Nephron progenitor cell (in vitro differentiated cells): ENCODE data around the gene TRPV2.
"Not testable (repeated sequence)": the region's sequence is repeated elsewhere in the genome, so short reads cannot be mapped to it uniquely, and the experiment has no call there.

ENCODE experiments used
- DNase-seq: peaks from one replicate; pipeline ENCODE4 v3.0.0; 2021
- H3K27ac Mint-ChIP-seq: 2 replicates; pipeline ENCODE4 v1.8.0; 2021; ENCODE audit warnings: mild to moderate bottlenecking, moderate library complexity, mixed read lengths
- H3K27me3 Mint-ChIP-seq: 2 replicates; pipeline ENCODE4 v1.8.0; 2021; ENCODE audit warnings: mild to moderate bottlenecking, low read depth, mixed read lengths; ENCODE audit not compliant: poor library complexity
- H3K36me3 Mint-ChIP-seq: 2 replicates; pipeline ENCODE4 v1.8.0; 2021; ENCODE audit warnings: low read depth, mixed read lengths
- H3K4me1 Mint-ChIP-seq: 2 replicates; pipeline ENCODE4 v1.8.0; 2021; ENCODE audit warnings: mixed read lengths
- H3K4me3 Mint-ChIP-seq: 2 replicates; pipeline ENCODE4 v1.8.0; 2021; ENCODE audit warnings: mild to moderate bottlenecking, moderate library complexity, mixed read lengths
- H3K9me3 Mint-ChIP-seq: 2 replicates; pipeline ENCODE4 v1.8.0; 2021; ENCODE audit warnings: mild to moderate bottlenecking, moderate library complexity, mixed read lengths
- TF ChIP-seq, protein P1 (sequence below): fragments of 200-600 bp; sonication (generic); IDR thresholded peaks from 2 replicates; pipeline ENCODE4 v1.5.0; 2021; ENCODE audit warnings: antibody characterized with exemption

Gene TRPV2

DNA sequence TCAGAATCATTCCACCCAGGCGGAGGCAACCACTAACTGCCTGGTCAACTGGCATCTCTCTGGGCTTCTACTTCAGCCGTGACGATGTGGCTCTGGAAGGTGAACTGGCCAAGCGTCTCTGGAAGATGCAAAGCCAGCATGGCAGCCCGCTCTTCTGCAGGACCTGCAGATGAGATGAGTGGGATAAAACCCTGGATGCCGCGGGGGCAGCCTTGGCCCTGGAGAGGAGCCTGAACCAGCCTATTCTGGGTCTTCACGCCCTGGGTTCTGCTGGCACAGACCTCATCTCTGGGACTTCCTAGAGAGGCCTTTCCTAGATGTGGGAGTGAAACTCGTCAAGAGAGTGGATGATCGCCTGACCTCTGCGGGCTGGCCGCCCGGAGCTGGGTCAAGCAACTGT is 23.9 kb upstream of the TRPV2 start:
- Mint-ChIP-seq H3K27me3 (peaks cover 7% of the 10 kb centered on the region), H3K4me3 (no peak overlapping the region), H3K36me3 (peaks cover 20% of the 10 kb centered on the region), H3K9me3 (no peaks in the 10 kb centered on the region), H3K27ac (no peak overlapping the region), H3K4me1 (peaks cover 18% of the 10 kb centered on the region)
- DNase-seq = no peak
- TF ChIP-seq, protein P1, sequence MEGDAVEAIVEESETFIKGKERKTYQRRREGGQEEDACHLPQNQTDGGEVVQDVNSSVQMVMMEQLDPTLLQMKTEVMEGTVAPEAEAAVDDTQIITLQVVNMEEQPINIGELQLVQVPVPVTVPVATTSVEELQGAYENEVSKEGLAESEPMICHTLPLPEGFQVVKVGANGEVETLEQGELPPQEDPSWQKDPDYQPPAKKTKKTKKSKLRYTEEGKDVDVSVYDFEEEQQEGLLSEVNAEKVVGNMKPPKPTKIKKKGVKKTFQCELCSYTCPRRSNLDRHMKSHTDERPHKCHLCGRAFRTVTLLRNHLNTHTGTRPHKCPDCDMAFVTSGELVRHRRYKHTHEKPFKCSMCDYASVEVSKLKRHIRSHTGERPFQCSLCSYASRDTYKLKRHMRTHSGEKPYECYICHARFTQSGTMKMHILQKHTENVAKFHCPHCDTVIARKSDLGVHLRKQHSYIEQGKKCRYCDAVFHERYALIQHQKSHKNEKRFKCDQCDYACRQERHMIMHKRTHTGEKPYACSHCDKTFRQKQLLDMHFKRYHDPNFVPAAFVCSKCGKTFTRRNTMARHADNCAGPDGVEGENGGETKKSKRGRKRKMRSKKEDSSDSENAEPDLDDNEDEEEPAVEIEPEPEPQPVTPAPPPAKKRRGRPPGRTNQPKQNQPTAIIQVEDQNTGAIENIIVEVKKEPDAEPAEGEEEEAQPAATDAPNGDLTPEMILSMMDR = no peak

DNA sequence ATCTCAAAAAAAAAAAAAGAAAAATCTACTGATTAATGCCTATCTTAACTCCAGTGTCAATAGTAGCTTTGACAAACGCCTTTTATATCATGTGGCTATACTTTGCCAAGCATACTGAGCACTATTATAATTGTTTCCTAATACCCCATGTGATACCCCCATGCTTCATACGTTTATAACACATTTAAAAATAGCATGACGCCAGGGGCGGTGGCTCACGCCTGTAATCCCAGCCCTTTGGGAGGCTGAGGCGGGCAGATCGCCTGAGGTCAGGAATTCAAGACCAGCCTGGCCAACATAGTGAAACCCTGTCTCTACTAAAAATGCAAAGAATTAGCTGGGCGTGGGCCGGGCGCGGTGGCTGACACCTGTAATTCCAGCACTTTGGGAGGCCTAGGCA is 22.9 kb upstream of the TRPV2 start:
- not testable (repeated sequence) for H3K9me3 Mint-ChIP-seq, DNase-seq, H3K4me3 Mint-ChIP-seq, H3K27ac Mint-ChIP-seq, H3K27me3 Mint-ChIP-seq
- Mint-ChIP-seq H3K4me1 (peaks cover 20% of the 10 kb centered on the region), H3K36me3 (peaks cover 20% of the 10 kb centered on the region)

DNA sequence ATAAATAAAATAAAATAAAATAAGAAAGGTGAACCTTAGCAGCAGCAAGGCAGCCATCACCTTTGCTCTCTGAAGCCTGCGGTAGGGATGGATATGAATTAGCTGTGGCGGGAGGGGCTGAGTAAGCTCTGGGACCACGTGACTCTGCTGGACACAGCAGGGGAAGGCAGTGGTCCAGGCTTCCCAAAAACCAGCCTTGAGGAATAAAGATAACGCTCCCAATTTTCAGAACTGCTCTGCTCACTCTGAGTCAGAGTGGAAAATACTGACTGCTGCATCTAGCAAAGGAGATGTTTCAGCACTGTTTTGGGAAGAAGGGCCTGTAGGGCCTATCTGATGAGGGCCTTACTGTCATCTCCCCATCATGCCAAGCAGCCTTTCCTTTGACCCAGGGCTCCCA is 19.5 kb upstream of the TRPV2 start:
- DNase-seq, H3K4me3 Mint-ChIP-seq, H3K27ac Mint-ChIP-seq, H3K27me3 Mint-ChIP-seq, H3K9me3 Mint-ChIP-seq: not testable (repeated sequence)
- peaks cover 41% of the 10 kb centered on the region for H3K4me1 Mint-ChIP-seq
- H3K36me3 Mint-ChIP-seq = peaks cover 13% of the 10 kb centered on the region

- not testable (repeated sequence) for DNase-seq, H3K36me3 Mint-ChIP-seq, H3K4me3 Mint-ChIP-seq, H3K9me3 Mint-ChIP-seq, H3K27me3 Mint-ChIP-seq
- Mint-ChIP-seq H3K27ac (peak overlapping the region; percentile 91), H3K4me1 (peaks cover 42% of the 10 kb centered on the region)
Measured at GRCh38 chr17:16396693-16397092, 18.7 kb upstream of the TRPV2 start.

DNA sequence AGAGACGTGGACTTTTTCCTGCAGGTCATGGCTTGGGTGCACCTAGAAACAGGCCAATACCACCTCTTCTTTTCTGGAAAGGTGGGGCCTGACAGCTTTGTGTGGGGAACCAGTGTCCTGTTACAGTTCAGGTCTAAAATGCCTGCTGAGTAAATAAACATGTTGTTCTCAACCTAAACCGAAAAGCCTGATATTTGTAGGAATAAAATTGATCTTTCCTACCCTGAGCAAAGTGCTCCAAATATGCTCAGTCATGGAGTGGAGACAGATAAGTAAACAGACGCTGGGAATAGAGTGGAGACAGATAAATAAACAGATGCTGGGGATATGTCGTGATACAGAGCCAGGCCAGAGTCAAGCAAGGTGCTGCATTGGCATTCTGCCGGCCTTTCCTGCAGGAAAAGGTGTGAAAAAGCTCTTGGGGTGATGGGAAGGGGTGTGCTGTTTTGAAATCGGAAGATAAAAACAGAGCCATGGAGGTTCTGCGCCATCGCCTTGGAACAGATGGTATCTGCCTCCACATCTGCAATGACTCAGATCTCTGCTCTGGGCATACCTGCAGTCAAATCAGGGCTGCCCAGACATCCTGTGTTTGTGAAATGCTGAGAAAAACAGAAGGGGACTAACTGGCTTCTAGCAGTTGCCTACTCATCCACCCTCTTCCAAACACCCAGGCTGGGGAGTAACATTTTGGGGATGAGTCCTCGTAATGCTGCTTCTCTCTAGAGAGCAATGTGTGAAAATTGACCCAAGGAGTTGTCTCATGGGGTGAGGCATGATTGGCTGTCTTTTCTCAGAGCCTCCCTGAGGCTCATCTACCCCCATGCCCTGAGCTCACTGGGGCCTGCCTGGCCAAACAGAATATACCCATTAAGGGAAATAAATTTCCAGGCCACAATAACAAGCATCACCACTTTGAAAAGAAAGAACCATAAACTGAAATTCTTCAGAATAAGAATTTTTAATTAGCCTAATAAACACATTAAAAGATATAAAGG is 16.8 kb upstream of the TRPV2 start:
- H3K4me1 Mint-ChIP-seq = peaks cover 42% of the 10 kb centered on the region
- H3K27me3 Mint-ChIP-seq = peaks cover 4% of the 10 kb centered on the region
- TF ChIP-seq, protein P1 = no peak
- H3K9me3 Mint-ChIP-seq = no peaks in the 10 kb centered on the region
- H3K27ac Mint-ChIP-seq = peak overlapping the region; percentile 91
- peak overlapping the region; percentile 20 for H3K4me3 Mint-ChIP-seq
- DNase-seq = no peak
- H3K36me3 Mint-ChIP-seq = peaks cover 4% of the 10 kb centered on the region

DNA sequence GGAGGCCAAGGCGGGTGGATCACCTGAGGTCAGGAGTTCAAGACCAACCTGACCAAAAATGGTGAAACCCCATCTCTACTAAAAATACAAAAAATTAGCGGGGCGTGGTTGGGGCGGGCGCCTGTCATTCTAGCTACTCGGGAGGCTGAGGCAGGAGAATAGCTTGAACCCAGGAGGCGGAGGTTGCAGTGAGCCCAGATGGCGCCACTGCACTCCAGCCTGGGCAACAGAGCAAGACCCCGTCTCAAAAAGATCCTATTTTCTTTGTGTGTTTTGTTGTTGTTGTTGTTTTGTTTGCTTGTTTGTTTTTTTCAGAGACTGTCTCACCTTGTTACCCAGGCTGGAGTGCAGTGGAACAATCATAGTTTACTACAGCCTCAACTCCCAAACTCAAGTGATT is 11.5 kb upstream of the TRPV2 start:
- H3K4me1 Mint-ChIP-seq = peaks cover 33% of the 10 kb centered on the region
- H3K9me3 Mint-ChIP-seq, H3K27ac Mint-ChIP-seq, DNase-seq, H3K36me3 Mint-ChIP-seq, H3K4me3 Mint-ChIP-seq, H3K27me3 Mint-ChIP-seq: not testable (repeated sequence)

- Mint-ChIP-seq H3K27me3 (peaks cover 11% of the 10 kb centered on the region), H3K4me1 (peaks cover 23% of the 10 kb centered on the region), H3K9me3 (no peaks in the 10 kb centered on the region), H3K4me3 (peak overlapping the region; percentile 78), H3K36me3 (no peaks in the 10 kb centered on the region), H3K27ac (no peak overlapping the region)
- TF ChIP-seq, protein P1 = no peak
- peak; percentile 77 for DNase-seq
Measured at GRCh38 chr17:16406742-16407674, 8.4 kb upstream of the TRPV2 start.
